Breast epithelium (tissue), 4 donors: ENCODE measurements around the gene SNX9. TPM values are rescaled to one million over a fixed set of nuclear protein-coding genes. Genes with fewer than 3 reads are reported as not detected.

Source experiments
- DNase-seq, 2 donors: peaks; one replicate each; pipeline ENCODE4 v3.0.0-alpha.2; 2019; ENCODE audit warnings: low spot score in 2 of 2
- H3K27ac ChIP-seq, 2 donors: fragments of 200-600 bp; sonication (generic) in 1 of 2; one replicate each; pipeline ENCODE4 v1.5.1; 2016 to 2019; ENCODE audit warnings: mild to moderate bottlenecking in 1 of 2
- H3K27me3 ChIP-seq, 2 donors: fragments of 200-600 bp; sonication (generic) in 1 of 2; one replicate each; pipeline versions ENCODE4 v1.5.1 to v1.6.0; 2017 to 2019; ENCODE audit warnings: control low read depth in 1 of 2, mild to moderate bottlenecking in 1 of 2
- H3K36me3 ChIP-seq: fragments of 200-600 bp; one replicate; pipeline ENCODE4 v1.5.1; 2019
- H3K4me1 ChIP-seq, 2 donors: fragments of 200-600 bp; sonication (generic); one replicate each; pipeline ENCODE4 v1.5.1; 2016 to 2019; ENCODE audit warnings: control low read depth in 1 of 2
- H3K4me3 ChIP-seq, 3 donors: fragments of 200-600 bp; sonication (generic); 1 replicate in 2 of 3; 2 replicates in 1 of 3; pipeline ENCODE4 v1.5.1; 2016 to 2019; ENCODE audit warnings: mild to moderate bottlenecking in 3 of 3, moderate library complexity in 2 of 3
- H3K9me3 ChIP-seq, 2 donors: fragments of 200-600 bp; sonication (generic) in 1 of 2; one replicate each; pipeline ENCODE4 v1.5.1; 2016 to 2019; ENCODE audit warnings: control low read depth in 1 of 2
- CTCF ChIP-seq, 3 donors: fragments of 450-650 bp; IDR thresholded peaks; one replicate each; pipeline ENCODE4 v1.5.1; 2016 to 2017; ENCODE audit warnings: antibody characterized with exemption in 3 of 3, mild to moderate bottlenecking in 3 of 3, moderate library complexity in 3 of 3
- POLR2A ChIP-seq: fragments of 450-650 bp; IDR thresholded peaks from one replicate; pipeline ENCODE4 v1.6.1; 2016; ENCODE audit warnings: antibody characterized with exemption, mild to moderate bottlenecking, moderate library complexity
- POLR2AphosphoS5 ChIP-seq, 3 donors: sonication (generic); formaldehyde crosslinking; IDR thresholded peaks; one replicate each; pipeline ENCODE4 v1.6.1; 2017; ENCODE audit warnings: antibody characterized with exemption in 3 of 3
- intact Hi-C: fragments of 100-400 bp; cut with DNase I; formaldehyde crosslinking; loops from one replicate; pipeline ENCODE4 v1.15.1; 2023; ENCODE audit warnings: low total_unique reads
- total RNA-seq, 3 donors: library from RNA; depleted of rRNA; stranded (reverse); fragments of >200 nt; gene quantifications; one replicate each; pipeline ENCODE4 v1.1.0, GENCODE V29; 2016

The SNX9 gene
- total RNA-seq, 3 donors from 2014 or later: 61.6 to 83.2 (median 75.7) TPM

GRCh38 chr6:157879873-157880254 lies 56.8 kb downstream of the SNX9 start:
- Histone ChIP-seq H3K27ac (peak overlapping the region in 1 of 2 donors; percentile 66), H3K36me3 (no peaks in the 10 kb centered on the region), H3K27me3 (no peaks in the 10 kb centered on the region), H3K4me1 (peaks cover 0 to 5% of the 10 kb centered on the region in 2 donors), H3K4me3 (no peak overlapping the region), H3K9me3 (no peaks in the 10 kb centered on the region)
- DNase-seq: peak in 1 of 2 donors; percentile 53
- intact Hi-C loops: loop anchor here (5.0 kb wide), 1 partner anchor 863 kb away; no protein-coding TSS in a partner anchor
- TF ChIP-seq CTCF (IDR thresholded peaks at IDR 0.05): no peak
- no peak for TF ChIP-seq POLR2A
- TF ChIP-seq POLR2AphosphoS5 (IDR thresholded peaks at IDR 0.05): no peak

GRCh38 chr6:157880534-157880933 lies 57.5 kb downstream of the SNX9 start:
- TF ChIP-seq POLR2AphosphoS5 (IDR thresholded peaks at IDR 0.05) (no peak), POLR2A (no peak), CTCF (IDR thresholded peaks at IDR 0.05) (no peak)
- H3K36me3 ChIP-seq: no peaks in the 10 kb centered on the region
- H3K27me3 ChIP-seq: no peaks in the 10 kb centered on the region
- H3K4me3 ChIP-seq: no peak overlapping the region
- DNase-seq: no peak
- H3K27ac ChIP-seq: peak overlapping the region in 1 of 2 donors; percentile 66
- no peaks in the 10 kb centered on the region for H3K9me3 ChIP-seq
- H3K4me1 ChIP-seq: peaks cover 0 to 5% of the 10 kb centered on the region in 2 donors
- intact Hi-C loops: no loop called here

GRCh38 chr6:157881342-157881741 lies 58.3 kb downstream of the SNX9 start:
- TF ChIP-seq POLR2A (no peak), CTCF (IDR thresholded peaks at IDR 0.05) (no peak), POLR2AphosphoS5 (IDR thresholded peaks at IDR 0.05) (no peak)
- intact Hi-C loops: no loop called here
- Histone ChIP-seq H3K36me3 (no peaks in the 10 kb centered on the region), H3K4me1 (peaks cover 0 to 5% of the 10 kb centered on the region in 2 donors), H3K4me3 (no peak overlapping the region), H3K9me3 (no peaks in the 10 kb centered on the region), H3K27me3 (no peaks in the 10 kb centered on the region), H3K27ac (no peak overlapping the region)
- DNase-seq: no peak

GRCh38 chr6:157884756-157885155 lies 61.7 kb downstream of the SNX9 start:
- no peaks in the 10 kb centered on the region for H3K36me3 ChIP-seq
- no peak overlapping the region for H3K4me3 ChIP-seq
- no peak overlapping the region for H3K27ac ChIP-seq
- H3K27me3 ChIP-seq: no peaks in the 10 kb centered on the region
- TF ChIP-seq POLR2AphosphoS5 (IDR thresholded peaks at IDR 0.05) (no peak), CTCF (IDR thresholded peaks at IDR 0.05) (no peak), POLR2A (no peak)
- H3K4me1 ChIP-seq: peaks cover 0 to 5% of the 10 kb centered on the region in 2 donors
- DNase-seq: no peak
- intact Hi-C loops: no loop called here
- H3K9me3 ChIP-seq: no peaks in the 10 kb centered on the region

GRCh38 chr6:157885211-157885788 lies 62.3 kb downstream of the SNX9 start:
- Histone ChIP-seq H3K4me1 (peaks cover 0 to 3% of the 10 kb centered on the region in 2 donors), H3K4me3 (no peak overlapping the region), H3K9me3 (no peaks in the 10 kb centered on the region), H3K36me3 (no peaks in the 10 kb centered on the region), H3K27ac (no peak overlapping the region), H3K27me3 (no peaks in the 10 kb centered on the region)
- intact Hi-C loops: no loop called here
- no peak for DNase-seq
- no peak for TF ChIP-seq POLR2AphosphoS5 (IDR thresholded peaks at IDR 0.05)
- no peak for TF ChIP-seq CTCF (IDR thresholded peaks at IDR 0.05)
